Activated T-cell treated with anti-CD3 and anti-CD28 coated beads, Interleukin-2, amount 50 U/mL, for 4 hours (primary cell): ENCODE results near the gene COL1A1. TPM values are rescaled to one million over a fixed set of nuclear protein-coding genes. Genes with fewer than 3 reads are reported as not detected.
A peak's percentile ranks its signal among the peaks of the same experiment; 100 is the strongest.

Experiments
- ATAC-seq, 2 donors: fragments of 200-7000 bp; cut with Tn5 transposase; one replicate each; pipeline ENCODE4 v1.10.0; 2021
- DNase-seq: peaks from one replicate; pipeline ENCODE4 v3.0.0-alpha.2; 2020
- H3K27me3 Mint-ChIP-seq: one replicate; pipeline ENCODE4 v1.8.0; 2021; ENCODE audit warnings: low read depth, mixed read lengths
- H3K36me3 Mint-ChIP-seq: one replicate; pipeline ENCODE4 v1.8.0; 2022; ENCODE audit warnings: mixed read lengths; ENCODE audit not compliant: insufficient read depth
- H3K4me1 Mint-ChIP-seq: one replicate; pipeline ENCODE4 v1.8.0; 2021; ENCODE audit warnings: low read depth, mixed read lengths
- H3K4me3 Mint-ChIP-seq: one replicate; pipeline ENCODE4 v1.8.0; 2021; ENCODE audit warnings: mild to moderate bottlenecking, moderate library complexity, mixed read lengths
- H3K9me3 Mint-ChIP-seq: one replicate; pipeline ENCODE4 v1.8.0; 2021; ENCODE audit warnings: mixed read lengths
- total RNA-seq, 3 donors: library from RNA; stranded (reverse); gene quantifications; one replicate each; pipeline ENCODE4 v1.2.1, GENCODE V29; 2021

Gene COL1A1
- total RNA-seq, 3 donors from 2014 or later: 1.6 to 3.2 (median 2.8) TPM

GRCh38 chr17:50169121-50169764 lies 32.2 kb downstream of the COL1A1 start:
- Mint-ChIP-seq H3K4me1 (peaks cover 10% of the 10 kb centered on the region), H3K9me3 (no peaks in the 10 kb centered on the region), H3K4me3 (peak overlapping the region; percentile 63), H3K36me3 (no peaks in the 10 kb centered on the region), H3K27me3 (no peaks in the 10 kb centered on the region)
- ATAC-seq (peak; percentile 72 to 76), DNase-seq (peak; percentile 55)

- no peaks in the 10 kb centered on the region for H3K27me3 Mint-ChIP-seq
- H3K4me1 Mint-ChIP-seq: peaks cover 19% of the 10 kb centered on the region
- H3K9me3 Mint-ChIP-seq: no peaks in the 10 kb centered on the region
Measured at GRCh38 chr17:50168319-50168718, 33.1 kb downstream of the COL1A1 start.

GRCh38 chr17:50167371-50167770 lies 34.1 kb downstream of the COL1A1 start:
- Mint-ChIP-seq H3K36me3 (no peaks in the 10 kb centered on the region), H3K4me3 (no peak overlapping the region), H3K27me3 (no peaks in the 10 kb centered on the region), H3K9me3 (no peaks in the 10 kb centered on the region), H3K4me1 (peaks cover 24% of the 10 kb centered on the region)
- ATAC-seq (no peak), DNase-seq (no peak)

More at GRCh38 chr17:50168319-50168718, 33.1 kb downstream of the COL1A1 start:
- H3K4me3 Mint-ChIP-seq: no peak overlapping the region
- H3K36me3 Mint-ChIP-seq: no peaks in the 10 kb centered on the region
- ATAC-seq (no peak), DNase-seq (no peak)

- no peak for DNase-seq
- Mint-ChIP-seq H3K4me3 (no peak overlapping the region), H3K36me3 (no peaks in the 10 kb centered on the region), H3K27me3 (no peaks in the 10 kb centered on the region), H3K9me3 (no peaks in the 10 kb centered on the region), H3K4me1 (peaks cover 31% of the 10 kb centered on the region)
- no peak for ATAC-seq
Measured at GRCh38 chr17:50166518-50167181, 34.8 kb downstream of the COL1A1 start.

- Mint-ChIP-seq H3K27me3 (no peaks in the 10 kb centered on the region), H3K4me3 (no peak within 1 kb of the TSS), H3K36me3 (no peaks in the 10 kb centered on the region), H3K4me1 (peaks cover 35% of the 10 kb centered on the region), H3K9me3 (no peaks in the 10 kb centered on the region)
- ATAC-seq (no peak), DNase-seq (no peak)
Measured at GRCh38 chr17:50165867-50166517, 35.4 kb downstream of the COL1A1 start, which contains the start of gene SGCA. Gene SGCA, plus strand, starts transcription at chr17:50166005. Its CDS starts 36 bp downstream, at chr17:50166041.

- H3K4me1 Mint-ChIP-seq: peaks cover 38% of the 10 kb centered on the region
- no peak overlapping the region for H3K4me3 Mint-ChIP-seq
- ATAC-seq (no peak), DNase-seq (no peak)
- H3K27me3 Mint-ChIP-seq: no peaks in the 10 kb centered on the region
- H3K9me3 Mint-ChIP-seq: no peaks in the 10 kb centered on the region
- no peaks in the 10 kb centered on the region for H3K36me3 Mint-ChIP-seq
Measured at GRCh38 chr17:50165466-50165865, 36.0 kb downstream of the COL1A1 start.

GRCh38 chr17:50165066-50165465 lies 36.4 kb downstream of the COL1A1 start:
- Mint-ChIP-seq H3K27me3 (no peaks in the 10 kb centered on the region), H3K4me1 (peaks cover 38% of the 10 kb centered on the region), H3K9me3 (no peaks in the 10 kb centered on the region), H3K4me3 (no peak overlapping the region), H3K36me3 (no peaks in the 10 kb centered on the region)
- DNase-seq (no peak), ATAC-seq (no peak)

GRCh38 chr17:50164697-50164988 lies 36.8 kb downstream of the COL1A1 start:
- H3K4me3 Mint-ChIP-seq: no peak overlapping the region
- H3K9me3 Mint-ChIP-seq: no peaks in the 10 kb centered on the region
- ATAC-seq (no peak), DNase-seq (no peak)
- H3K4me1 Mint-ChIP-seq: peaks cover 38% of the 10 kb centered on the region
- H3K27me3 Mint-ChIP-seq: no peaks in the 10 kb centered on the region
- no peaks in the 10 kb centered on the region for H3K36me3 Mint-ChIP-seq

- Mint-ChIP-seq H3K27me3 (no peaks in the 10 kb centered on the region), H3K9me3 (no peaks in the 10 kb centered on the region), H3K4me1 (peaks cover 34% of the 10 kb centered on the region), H3K4me3 (no peak overlapping the region), H3K36me3 (no peaks in the 10 kb centered on the region)
- no peak for ATAC-seq
- no peak for DNase-seq
Measured at GRCh38 chr17:50163843-50164696, 37.4 kb downstream of the COL1A1 start.

- Mint-ChIP-seq H3K4me1 (peaks cover 37% of the 10 kb centered on the region), H3K27me3 (no peaks in the 10 kb centered on the region), H3K36me3 (no peaks in the 10 kb centered on the region), H3K4me3 (peak overlapping the region; percentile 74), H3K9me3 (no peaks in the 10 kb centered on the region)
- DNase-seq: no peak
- ATAC-seq: no peak
Measured at GRCh38 chr17:50162466-50163254, 38.8 kb downstream of the COL1A1 start.

GRCh38 chr17:50161911-50162288 lies 39.5 kb downstream of the COL1A1 start:
- Mint-ChIP-seq H3K4me3 (peak overlapping the region; percentile 74), H3K27me3 (no peaks in the 10 kb centered on the region), H3K9me3 (no peaks in the 10 kb centered on the region), H3K4me1 (peaks cover 39% of the 10 kb centered on the region), H3K36me3 (no peaks in the 10 kb centered on the region)
- ATAC-seq (no peak), DNase-seq (no peak)

- Mint-ChIP-seq H3K27me3 (no peaks in the 10 kb centered on the region), H3K4me3 (peak overlapping the region; percentile 74), H3K36me3 (no peaks in the 10 kb centered on the region), H3K4me1 (peaks cover 39% of the 10 kb centered on the region), H3K9me3 (no peaks in the 10 kb centered on the region)
- peak; percentile 95 for DNase-seq
- ATAC-seq: peak; percentile 96
Measured at GRCh38 chr17:50161023-50161910, 40.2 kb downstream of the COL1A1 start.

GRCh38 chr17:50157891-50158290 lies 43.5 kb downstream of the COL1A1 start:
- H3K9me3 Mint-ChIP-seq: no peaks in the 10 kb centered on the region
- no peak for DNase-seq
- no peak overlapping the region for H3K4me3 Mint-ChIP-seq
- no peaks in the 10 kb centered on the region for H3K27me3 Mint-ChIP-seq
- no peaks in the 10 kb centered on the region for H3K36me3 Mint-ChIP-seq
- H3K4me1 Mint-ChIP-seq: peaks cover 34% of the 10 kb centered on the region
- no peak for ATAC-seq
